GM13977 (cell line): ENCODE results near the gene PHB1.
"Not testable (repeated sequence)": the region's sequence is repeated elsewhere in the genome, so short reads cannot be mapped to it uniquely, and the experiment has no call there.

Experiments
- DNase-seq: peaks from one replicate; pipeline ENCODE4 v3.0.0; 2012; ENCODE audit warnings: low spot score
- in situ Hi-C: fragments of 300-500 bp; cut with MboI; formaldehyde crosslinking; loops from one replicate; pipeline ENCODE4 v1.12.0; 2022; ENCODE audit warnings: low sequenced_read_pairs, low pct_unique_long_range_greater_than_20kb, mixed read lengths, inconsistent platforms; ENCODE audit not compliant: unreplicated experiment
- TF ChIP-seq, protein P1 (sequence below): IDR thresholded peaks from 2 replicates; pipeline ENCODE4 v1.5.1; 2012; ENCODE audit warnings: mild to moderate bottlenecking, control low read depth; ENCODE audit not compliant: insufficient read depth; ENCODE audit errors: extremely low read depth, missing control alignments

PHB1 gene

DNA sequence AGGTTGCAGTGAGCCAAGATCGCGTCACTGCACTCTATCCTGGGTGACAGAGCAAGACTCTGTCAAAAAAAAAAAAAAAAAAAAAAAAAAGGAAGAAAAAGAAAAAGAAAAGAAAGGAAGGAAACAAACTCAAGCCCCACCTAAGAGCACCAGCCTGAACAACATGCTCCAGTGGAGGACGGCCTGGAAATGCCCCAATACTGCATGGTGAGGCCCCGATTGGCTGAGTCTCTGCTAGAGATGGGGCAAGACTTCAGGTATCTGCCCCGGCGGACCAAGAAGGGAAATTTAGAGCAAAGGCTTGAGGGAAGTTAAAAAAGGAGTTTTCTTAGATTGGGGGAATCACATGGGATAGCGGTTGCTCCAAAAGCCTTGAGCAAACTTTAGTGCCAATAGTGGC lies 42.3 kb downstream of the PHB1 start:
- DNase-seq = no peak
- in situ Hi-C loops = no loop called here
- TF ChIP-seq, protein P1, sequence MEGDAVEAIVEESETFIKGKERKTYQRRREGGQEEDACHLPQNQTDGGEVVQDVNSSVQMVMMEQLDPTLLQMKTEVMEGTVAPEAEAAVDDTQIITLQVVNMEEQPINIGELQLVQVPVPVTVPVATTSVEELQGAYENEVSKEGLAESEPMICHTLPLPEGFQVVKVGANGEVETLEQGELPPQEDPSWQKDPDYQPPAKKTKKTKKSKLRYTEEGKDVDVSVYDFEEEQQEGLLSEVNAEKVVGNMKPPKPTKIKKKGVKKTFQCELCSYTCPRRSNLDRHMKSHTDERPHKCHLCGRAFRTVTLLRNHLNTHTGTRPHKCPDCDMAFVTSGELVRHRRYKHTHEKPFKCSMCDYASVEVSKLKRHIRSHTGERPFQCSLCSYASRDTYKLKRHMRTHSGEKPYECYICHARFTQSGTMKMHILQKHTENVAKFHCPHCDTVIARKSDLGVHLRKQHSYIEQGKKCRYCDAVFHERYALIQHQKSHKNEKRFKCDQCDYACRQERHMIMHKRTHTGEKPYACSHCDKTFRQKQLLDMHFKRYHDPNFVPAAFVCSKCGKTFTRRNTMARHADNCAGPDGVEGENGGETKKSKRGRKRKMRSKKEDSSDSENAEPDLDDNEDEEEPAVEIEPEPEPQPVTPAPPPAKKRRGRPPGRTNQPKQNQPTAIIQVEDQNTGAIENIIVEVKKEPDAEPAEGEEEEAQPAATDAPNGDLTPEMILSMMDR = no peak

DNA sequence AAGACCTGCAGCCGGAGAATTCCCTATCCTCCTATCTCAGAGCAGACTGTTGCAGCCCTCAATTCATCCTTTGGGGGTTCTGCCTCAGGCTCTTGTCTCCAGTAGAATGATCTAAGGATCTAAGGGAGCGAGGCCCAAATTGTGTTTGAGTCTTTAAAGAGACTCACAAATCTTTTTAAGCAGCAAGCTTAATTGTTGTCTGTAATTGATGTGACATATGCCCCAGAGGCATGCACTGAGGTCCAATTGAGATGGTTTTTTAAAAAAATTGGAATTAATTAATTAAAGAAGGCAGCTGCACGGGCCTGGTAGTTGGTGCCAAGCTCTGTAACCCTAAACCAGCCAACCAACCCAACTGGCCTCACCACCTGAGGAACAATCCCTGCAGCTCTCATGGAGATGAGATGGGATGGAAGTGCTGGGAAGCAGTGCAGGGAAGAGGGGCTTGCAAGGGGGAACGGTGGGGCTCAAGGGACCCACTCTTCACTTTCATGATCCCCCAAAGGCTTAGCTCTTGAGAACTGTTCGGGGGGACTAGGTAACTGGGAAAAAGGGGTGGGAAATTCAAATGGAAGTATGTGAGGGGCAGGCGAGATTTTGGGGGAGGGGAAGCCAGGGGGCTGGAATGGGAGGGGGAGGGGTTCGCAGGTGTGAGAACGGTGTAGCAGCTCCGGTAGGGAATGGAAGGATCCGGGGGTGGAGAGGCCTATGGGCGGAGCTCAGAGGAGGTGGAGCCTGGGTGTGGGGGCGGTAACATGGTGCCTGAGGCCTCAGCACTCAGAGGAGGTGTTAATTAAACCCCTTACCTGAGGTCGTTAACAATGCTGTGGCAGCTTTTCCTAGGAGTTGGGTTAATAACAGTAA lies 43.5 kb downstream of the PHB1 start:
- no peak for DNase-seq
- in situ Hi-C loops = no loop called here
- TF ChIP-seq, protein P1 = no peak

DNA sequence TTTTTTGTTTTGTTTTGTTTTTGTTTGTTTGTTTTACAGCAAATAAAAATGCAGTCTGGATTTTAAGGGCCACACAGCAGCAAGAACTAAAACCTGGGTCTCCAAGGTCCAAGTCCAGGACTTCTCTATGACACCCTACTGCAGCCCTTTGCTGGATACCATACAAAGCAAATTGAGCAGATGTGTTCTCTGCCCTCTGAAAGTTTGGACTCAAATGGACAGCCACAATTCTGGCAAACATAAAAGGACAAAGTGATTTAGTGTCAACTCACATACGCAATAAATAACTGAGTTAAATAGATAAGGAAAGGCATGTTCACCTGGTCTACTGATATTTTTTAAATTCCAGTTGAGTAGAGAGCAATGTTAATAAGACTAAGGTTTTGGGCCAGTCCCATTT lies 44.9 kb downstream of the PHB1 start:
- in situ Hi-C loops = no loop called here
- no peak for DNase-seq
- TF ChIP-seq, protein P1 = no peak

- TF ChIP-seq, protein P1 = no peak
- in situ Hi-C loops = no loop called here
- DNase-seq = no peak
Observed at GRCh38 chr17:49369089-49369488, 45.6 kb downstream of the PHB1 start.

GRCh38 chr17:49365667-49366066 lies 49.0 kb downstream of the PHB1 start:
- TF ChIP-seq, protein P1 = no peak
- in situ Hi-C loops = no loop called here
- DNase-seq = no peak

- in situ Hi-C loops, DNase-seq: not testable (repeated sequence)
Observed at GRCh38 chr17:49365126-49365525, 49.6 kb downstream of the PHB1 start.

GRCh38 chr17:49364119-49364518 lies 50.6 kb downstream of the PHB1 start:
- TF ChIP-seq, protein P1 = no peak
- no peak for DNase-seq
- in situ Hi-C loops = no loop called here
